ENCODE data around the gene CCNL1.

CCNL1 gene

GRCh38 chr3:157101486-157101885 is 58.5 kb downstream of the CCNL1 start:
- no peak for DNase-seq

- no peak for DNase-seq
These were observed 59.1 kb downstream of the CCNL1 start for GRCh38 chr3:157100608-157101396.

GRCh38 chr3:157100096-157100477 is 59.9 kb downstream of the CCNL1 start:
- no peak for DNase-seq

- DNase-seq = no peak
These were observed 60.4 kb downstream of the CCNL1 start for GRCh38 chr3:157099326-157100095.

GRCh38 chr3:157098823-157099185 is 61.1 kb downstream of the CCNL1 start:
- DNase-seq = no peak

- no peak for DNase-seq
These were observed 61.7 kb downstream of the CCNL1 start for GRCh38 chr3:157098121-157098822.
